SU-DHL-6 (cell line): ENCODE measurements around the gene ZNF480.

Experiments
- H2AFZ ChIP-seq: fragments of 200-600 bp; sonication (generic); 2 replicates; pipeline ENCODE4 v1.6.1; 2014; ENCODE audit warnings: low read depth, mild to moderate bottlenecking, moderate library complexity, mixed read lengths, antibody characterized with exemption, low read length; ENCODE audit not compliant: severe bottlenecking
- H3F3A ChIP-seq: fragments of 200-600 bp; shearing (Covaris generic); 2 replicates; pipeline ENCODE4 v1.6.0; 2016; ENCODE audit warnings: antibody characterized with exemption, mild to moderate bottlenecking; ENCODE audit not compliant: insufficient read depth
- H3K27ac ChIP-seq: fragments of 200-600 bp; sonication (generic); 2 replicates; pipeline ENCODE4 v1.5.1; 2016; ENCODE audit warnings: low read depth, mild to moderate bottlenecking, low read length, moderate library complexity, mixed read lengths
- H3K27me3 ChIP-seq: fragments of 200-600 bp; sonication (generic), shearing (Covaris generic); 2 replicates; pipeline ENCODE4 v1.6.0; 2014; ENCODE audit warnings: mild to moderate bottlenecking, low read length
- H3K36me3 ChIP-seq: fragments of 200-600 bp; sonication (generic); 2 replicates; pipeline ENCODE4 v1.6.1; 2014; ENCODE audit warnings: mild to moderate bottlenecking, low read length, mixed read lengths
- H3K4me2 ChIP-seq: fragments of 300-600, 200-600 bp; shearing (Covaris generic), sonication (generic); 2 replicates; pipeline ENCODE4 v1.6.0; 2014; ENCODE audit warnings: low read length, low read depth, mild to moderate bottlenecking; ENCODE audit not compliant: poor library complexity, severe bottlenecking
- H3K4me3 ChIP-seq: fragments of 200-600 bp; sonication (generic); 2 replicates; pipeline ENCODE4 v1.5.1; 2014; ENCODE audit warnings: antibody characterized with exemption, low read length, mild to moderate bottlenecking, mixed read lengths; ENCODE audit not compliant: insufficient read depth, poor library complexity, severe bottlenecking
- H3K79me2 ChIP-seq: fragments of 200-600 bp; sonication (generic); 2 replicates; pipeline ENCODE4 v1.6.1; 2014; ENCODE audit warnings: mild to moderate bottlenecking, low read length, moderate library complexity; ENCODE audit not compliant: insufficient read depth
- H3K9ac ChIP-seq: fragments of 200-600 bp; sonication (generic); 2 replicates; pipeline ENCODE4 v1.7.0; 2014; ENCODE audit warnings: mild to moderate bottlenecking, low read length
- H3K9me2 ChIP-seq: fragments of 200-600 bp; sonication (generic); replicated peaks from 2 replicates; pipeline ENCODE4 v1.6.1; 2014; ENCODE audit warnings: low read length; ENCODE audit not compliant: insufficient read depth
- H3K9me3 ChIP-seq: fragments of 200-600 bp; sonication (generic); 2 replicates; pipeline ENCODE4 v1.6.1; 2014; ENCODE audit warnings: low read length, mixed read lengths; ENCODE audit not compliant: insufficient read depth
- H4K20me1 ChIP-seq: fragments of 200-600 bp; sonication (generic); 2 replicates; pipeline ENCODE4 v1.6.1; 2014; ENCODE audit warnings: low read depth, mild to moderate bottlenecking, antibody characterized with exemption, low read length, moderate library complexity, mixed read lengths
- CTCF ChIP-seq: fragments of 200-600 bp; sonication (generic); IDR thresholded peaks from one replicate; pipeline ENCODE4 v1.5.1; 2017; ENCODE audit warnings: antibody characterized with exemption, mild to moderate bottlenecking, low read length, moderate library complexity; ENCODE audit not compliant: insufficient read depth, poor library complexity, severe bottlenecking
- EZH2phosphoT487 ChIP-seq: fragments of 200-600 bp; sonication (generic), shearing (Covaris generic); conservative IDR thresholded peaks from 2 replicates; pipeline ENCODE4 v1.6.1; 2018; ENCODE audit warnings: mild to moderate bottlenecking, antibody characterized with exemption, low read length, moderate library complexity, mixed read lengths

Gene ZNF480

GRCh38 chr19:52307275-52307674 lies 10.3 kb downstream of the ZNF480 start:
- Histone ChIP-seq H3K9me3 (peaks cover 48% of the 10 kb centered on the region; the same call in 1 of the 2 replicates), H3K79me2 (peaks cover 8% of the 10 kb centered on the region; the same call in 1 of the 2 replicates), H3K36me3 (peaks cover 84% of the 10 kb centered on the region)

GRCh38 chr19:52322429-52322828 lies 25.5 kb downstream of the ZNF480 start:
- H3K9me3 ChIP-seq: peaks cover 79% of the 10 kb centered on the region
- H3K36me3 ChIP-seq: peaks cover 70% of the 10 kb centered on the region

More at GRCh38 chr19:52307275-52307674, 10.3 kb downstream of the ZNF480 start:
- no peak overlapping the region for H3K4me3 ChIP-seq
- H3K4me2 ChIP-seq: no peak overlapping the region
- H3K9ac ChIP-seq: no peak overlapping the region
- H4K20me1 ChIP-seq: no peaks in the 10 kb centered on the region
- H3F3A ChIP-seq: no peaks in the 10 kb centered on the region
- TF ChIP-seq EZH2phosphoT487 (no peak), CTCF (no peak)
- no peaks in the 10 kb centered on the region for H3K9me2 ChIP-seq
- no peak overlapping the region for H3K27ac ChIP-seq
- H2AFZ ChIP-seq: no peak overlapping the region
- H3K27me3 ChIP-seq: no peaks in the 10 kb centered on the region

GRCh38 chr19:52331757-52332156 lies 34.8 kb downstream of the ZNF480 start:
- H2AFZ ChIP-seq: no peak overlapping the region
- no peak overlapping the region for H3K4me3 ChIP-seq
- no peak overlapping the region for H3K4me2 ChIP-seq
- H3K27ac ChIP-seq: no peak overlapping the region
- H4K20me1 ChIP-seq: no peaks in the 10 kb centered on the region
- TF ChIP-seq EZH2phosphoT487: no peak
- TF ChIP-seq CTCF: no peak
- no peaks in the 10 kb centered on the region for H3K9me2 ChIP-seq
- no peaks in the 10 kb centered on the region for H3K27me3 ChIP-seq
- H3K79me2 ChIP-seq: no peaks in the 10 kb centered on the region
- no peak overlapping the region for H3K9ac ChIP-seq
- no peaks in the 10 kb centered on the region for H3K36me3 ChIP-seq
- peaks cover 37% of the 10 kb centered on the region; the same call in 1 of the 2 replicates for H3K9me3 ChIP-seq
- no peaks in the 10 kb centered on the region for H3F3A ChIP-seq

More at GRCh38 chr19:52322429-52322828, 25.5 kb downstream of the ZNF480 start:
- TF ChIP-seq EZH2phosphoT487: no peak
- no peak for TF ChIP-seq CTCF
- no peaks in the 10 kb centered on the region for H3K79me2 ChIP-seq
- H2AFZ ChIP-seq: no peak overlapping the region
- H3K27ac ChIP-seq: no peak overlapping the region
- H3K9ac ChIP-seq: no peak overlapping the region
- no peaks in the 10 kb centered on the region for H4K20me1 ChIP-seq
- H3K4me3 ChIP-seq: peak overlapping the region; percentile 12
- H3K4me2 ChIP-seq: no peak overlapping the region
- no peaks in the 10 kb centered on the region for H3F3A ChIP-seq
- H3K9me2 ChIP-seq: no peaks in the 10 kb centered on the region
- no peaks in the 10 kb centered on the region for H3K27me3 ChIP-seq
